ENCODE results near the gene CYB5A.

The CYB5A gene

DNA sequence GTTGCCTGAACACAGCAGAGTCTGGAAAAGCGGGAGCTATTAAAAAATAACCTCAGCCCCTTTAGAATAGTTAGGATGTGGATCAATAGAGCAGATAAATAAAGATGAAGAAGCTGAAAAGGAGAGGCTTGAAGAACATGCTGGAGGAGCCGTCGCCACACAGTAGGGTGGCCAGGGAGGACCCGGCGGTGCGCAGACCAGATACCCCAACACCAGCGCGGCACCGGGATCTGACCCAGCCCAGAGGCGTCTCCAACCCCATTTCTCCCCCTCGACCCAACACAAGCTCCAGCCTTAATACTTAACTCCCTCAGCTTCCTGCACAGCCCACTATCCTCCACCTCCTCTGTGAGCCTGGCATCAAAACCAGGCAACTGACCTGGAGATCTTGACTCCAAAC, 16.0 kb downstream of the CYB5A start:
- no peak for FAIRE-seq

DNA sequence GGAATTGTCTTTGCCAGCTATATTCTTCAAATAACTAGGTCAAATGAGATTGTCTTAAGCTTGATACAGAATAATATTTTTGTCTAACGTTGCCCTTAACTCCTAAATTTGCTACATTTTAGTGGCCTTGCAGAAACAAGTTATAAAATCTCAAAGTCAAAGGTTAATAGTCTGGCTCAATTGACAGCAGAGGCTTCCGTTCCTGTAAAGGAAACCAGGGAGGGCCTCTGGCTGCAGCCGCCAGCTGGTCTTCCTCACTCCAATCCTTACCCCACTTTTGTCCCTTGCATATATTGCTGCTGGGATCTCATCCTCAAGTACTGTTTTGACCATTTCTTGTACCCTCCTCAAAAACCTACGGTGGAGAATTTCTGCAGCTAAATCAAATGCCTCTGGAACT, 17.1 kb downstream of the CYB5A start:
- no peak for FAIRE-seq

DNA sequence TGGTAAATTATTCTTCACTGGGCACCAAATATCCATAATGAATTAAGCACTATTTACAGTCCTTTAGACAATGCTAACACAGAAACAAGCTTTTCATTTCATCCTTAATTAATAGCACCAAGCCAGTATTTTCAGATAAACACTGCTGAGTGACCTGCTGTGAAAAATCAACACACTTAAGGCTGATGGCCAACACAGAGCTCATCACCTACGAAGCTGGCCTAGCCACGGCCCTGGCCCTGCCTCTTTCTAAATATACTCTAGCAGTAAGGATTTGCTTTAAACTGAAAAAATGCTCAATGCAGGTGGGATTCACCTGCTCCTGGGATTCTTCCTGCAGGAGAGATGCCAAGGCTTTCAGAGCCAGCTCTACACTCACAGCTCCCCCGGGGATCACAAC, 18.4 kb downstream of the CYB5A start:
- FAIRE-seq: no peak

DNA sequence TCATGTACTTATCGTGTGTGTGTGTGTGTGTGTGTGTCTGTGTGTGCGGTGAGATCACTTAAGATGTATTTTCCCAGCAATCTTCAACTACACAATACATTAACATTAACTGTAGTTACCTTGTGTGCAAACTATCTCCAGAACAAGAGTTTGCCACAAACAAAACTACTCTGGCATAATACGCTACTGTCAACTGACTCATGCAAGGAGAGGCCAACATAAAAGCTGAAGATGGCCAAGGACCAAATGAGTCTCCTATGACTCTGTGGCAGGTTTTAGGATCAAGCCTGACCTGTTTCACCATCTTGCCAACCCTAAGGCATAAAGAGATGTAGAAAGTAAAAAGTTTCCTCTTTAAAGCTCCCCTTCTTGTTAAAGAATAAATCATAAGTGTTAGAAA, 20.1 kb downstream of the CYB5A start:
- FAIRE-seq: no peak

DNA sequence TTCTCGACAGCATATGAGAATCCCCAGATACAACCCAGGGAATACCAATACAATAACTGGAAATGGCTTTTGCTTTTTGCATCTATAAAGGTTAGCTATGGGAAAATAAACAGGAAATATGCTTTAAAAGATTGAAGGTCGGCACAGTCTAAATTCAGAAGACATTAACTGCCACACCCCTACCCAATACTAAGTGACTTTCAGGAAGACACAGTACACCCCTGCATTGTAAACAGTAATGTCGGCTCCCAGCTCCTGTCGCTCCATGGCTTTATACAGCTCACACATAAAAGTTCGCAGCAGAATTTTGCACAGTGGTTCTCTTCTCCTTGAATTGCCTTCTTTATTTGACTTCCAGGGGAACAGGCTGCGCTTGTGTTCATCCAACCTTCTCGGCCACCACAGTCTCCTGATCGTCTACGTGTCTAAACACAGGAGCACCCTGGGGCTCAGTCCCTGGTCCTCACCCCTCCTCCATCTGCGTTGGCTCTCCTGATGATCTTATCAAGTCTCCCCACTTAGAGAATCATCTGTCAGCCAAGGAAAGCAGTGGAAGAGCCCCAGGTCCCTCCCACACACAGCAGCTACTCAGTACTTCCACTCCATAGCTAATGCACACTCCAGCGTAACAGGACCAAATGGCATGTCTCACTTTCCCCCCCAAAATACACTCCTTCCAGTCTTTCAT, 22.7 kb downstream of the CYB5A start:
- FAIRE-seq: no peak

DNA sequence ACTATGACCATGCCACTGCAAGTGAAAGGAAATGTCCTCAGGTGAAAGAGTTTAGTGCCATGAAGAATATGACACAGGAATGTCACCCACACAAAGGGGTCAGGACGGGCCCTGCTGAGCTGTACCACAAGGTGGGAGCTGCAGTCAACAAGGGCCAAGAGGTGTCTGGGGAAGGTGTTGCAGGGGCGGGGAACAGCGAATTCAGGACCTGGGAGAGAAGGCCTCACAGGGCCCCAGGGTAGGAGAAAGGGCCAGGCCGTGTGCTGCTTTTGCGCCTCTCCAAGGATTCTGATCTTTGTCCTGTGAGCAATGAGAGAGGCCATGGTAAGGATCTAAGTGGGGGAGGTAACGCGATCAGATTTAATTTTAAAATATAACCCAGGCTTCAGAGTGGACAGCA, 23.6 kb downstream of the CYB5A start:
- no peak for FAIRE-seq

DNA sequence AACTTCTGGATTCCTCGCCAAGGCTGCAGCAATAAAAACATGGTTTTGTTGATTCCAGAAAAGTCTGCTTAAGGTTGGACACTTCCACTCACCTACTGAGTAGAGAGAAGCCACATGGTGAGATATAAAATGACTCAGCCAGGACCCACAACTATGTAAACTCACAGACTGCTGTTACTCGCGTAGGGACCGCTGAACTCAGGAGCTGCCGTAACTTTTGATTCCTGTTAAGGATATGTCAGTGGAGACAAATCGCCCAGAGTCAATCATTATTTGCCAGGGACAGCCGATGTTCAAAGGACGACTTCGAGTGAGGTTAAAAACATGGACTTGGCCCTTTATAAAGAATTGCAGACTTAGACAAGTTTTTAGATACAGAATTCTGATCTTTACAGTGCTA, 25.6 kb downstream of the CYB5A start:
- no peak for FAIRE-seq

DNA sequence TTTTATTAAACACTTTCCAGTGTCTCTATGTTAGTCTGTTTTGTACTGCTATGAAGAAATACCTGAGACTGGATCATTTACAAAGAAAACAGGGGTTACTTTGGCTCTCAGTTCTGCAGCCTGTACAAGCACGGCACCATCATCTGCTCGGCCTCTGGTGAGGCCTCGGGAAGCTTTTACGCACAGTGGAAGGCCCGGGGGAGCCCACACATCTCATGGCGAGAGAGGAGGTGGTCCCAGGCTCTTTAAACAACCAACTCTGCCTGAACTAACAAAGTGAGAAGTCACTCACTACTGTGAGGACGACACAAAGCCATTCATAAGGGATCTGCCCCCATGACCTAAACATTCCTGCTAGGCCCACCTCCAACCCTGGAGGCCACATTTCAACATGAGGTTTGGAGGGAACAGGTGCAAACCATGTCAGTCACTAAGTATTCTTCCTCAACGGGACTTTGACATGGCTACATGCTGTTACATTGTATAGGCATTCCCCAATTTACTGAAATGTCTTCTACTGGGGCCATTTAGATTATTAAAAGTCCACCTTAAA, 26.1 kb downstream of the CYB5A start:
- no peak for FAIRE-seq

DNA sequence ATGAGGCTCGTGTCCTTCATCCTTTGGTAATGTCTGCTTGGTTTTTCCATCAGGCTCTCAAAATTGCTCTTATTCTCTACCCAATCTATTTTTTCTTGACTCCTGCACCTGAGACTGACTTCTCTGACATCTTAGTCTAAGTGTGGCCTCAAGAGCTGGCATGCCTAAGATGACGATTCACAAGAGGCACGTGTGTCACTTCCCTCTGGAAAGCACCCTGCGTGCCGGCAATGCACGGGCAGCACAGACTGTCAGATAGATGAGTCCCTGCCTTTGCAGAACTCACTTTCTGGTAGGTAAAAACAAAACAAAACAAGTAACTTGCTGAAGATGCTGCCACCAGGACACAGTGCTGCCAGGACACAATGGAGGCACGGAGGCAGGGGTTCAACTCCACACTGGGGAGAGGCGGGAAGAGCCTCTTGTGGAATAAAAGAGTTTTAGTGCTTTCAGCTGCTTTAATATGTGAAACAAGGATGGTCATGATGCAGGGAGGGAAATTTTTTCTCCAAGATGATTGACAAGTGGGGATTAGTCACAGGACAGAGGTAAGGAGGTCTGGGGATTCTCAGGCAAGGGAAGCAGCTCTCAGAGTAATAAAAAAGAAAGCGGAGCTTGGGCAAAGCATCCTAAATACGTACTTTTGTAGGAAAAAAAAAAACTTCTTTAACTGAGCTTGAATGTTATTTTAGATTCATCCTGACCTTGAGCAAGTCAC, 27.3 kb downstream of the CYB5A start:
- FAIRE-seq: no peak

DNA sequence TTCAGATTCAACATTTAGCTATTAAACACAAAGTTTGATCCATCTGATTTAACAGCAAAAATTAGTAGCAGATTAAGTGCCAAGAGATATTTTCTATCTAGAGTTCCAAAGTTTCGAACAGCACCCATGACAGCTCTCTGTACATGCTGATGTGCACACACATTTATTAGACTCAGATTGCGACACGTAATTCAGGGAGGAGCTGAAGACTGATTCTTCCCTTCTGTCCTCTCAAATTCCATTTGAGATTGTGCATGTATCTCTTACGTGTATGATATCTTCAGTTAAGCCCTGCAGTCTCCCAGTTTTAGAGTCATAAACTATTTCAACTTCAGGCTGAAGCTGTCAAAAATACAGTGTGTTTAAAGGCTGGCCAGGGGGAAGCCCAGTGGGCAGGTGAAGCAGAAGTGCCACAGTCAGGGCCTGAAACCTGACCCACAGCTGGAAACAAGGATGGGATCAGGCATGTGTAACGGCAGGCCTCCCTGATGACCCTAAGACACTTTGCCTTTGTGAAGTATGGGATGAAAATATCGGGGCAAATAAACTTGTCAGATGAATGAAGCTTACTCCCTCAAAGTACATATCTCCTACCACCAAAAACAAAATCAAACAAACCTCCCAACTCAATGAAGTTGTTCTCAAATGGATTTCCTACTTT, 30.6 kb downstream of the CYB5A start:
- FAIRE-seq: no peak

DNA sequence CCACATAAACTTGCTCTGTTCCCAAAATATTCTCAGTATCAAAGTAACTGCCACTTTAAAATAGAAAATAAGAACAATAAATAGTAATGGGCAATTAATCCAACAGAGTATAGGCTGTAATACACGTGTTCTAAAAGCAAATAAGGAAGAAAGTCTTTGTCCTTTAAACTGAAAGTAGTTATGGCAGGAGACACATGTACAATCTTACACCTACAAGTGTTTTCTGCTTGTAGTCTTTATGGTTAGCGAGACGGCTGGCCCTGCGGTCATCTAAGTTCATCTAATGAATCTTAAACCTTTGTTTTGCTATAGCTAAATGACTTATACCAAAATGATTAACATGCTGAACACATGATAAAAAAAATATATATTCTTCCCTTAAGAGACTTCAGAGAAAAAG, 32.4 kb downstream of the CYB5A start:
- FAIRE-seq: no peak

DNA sequence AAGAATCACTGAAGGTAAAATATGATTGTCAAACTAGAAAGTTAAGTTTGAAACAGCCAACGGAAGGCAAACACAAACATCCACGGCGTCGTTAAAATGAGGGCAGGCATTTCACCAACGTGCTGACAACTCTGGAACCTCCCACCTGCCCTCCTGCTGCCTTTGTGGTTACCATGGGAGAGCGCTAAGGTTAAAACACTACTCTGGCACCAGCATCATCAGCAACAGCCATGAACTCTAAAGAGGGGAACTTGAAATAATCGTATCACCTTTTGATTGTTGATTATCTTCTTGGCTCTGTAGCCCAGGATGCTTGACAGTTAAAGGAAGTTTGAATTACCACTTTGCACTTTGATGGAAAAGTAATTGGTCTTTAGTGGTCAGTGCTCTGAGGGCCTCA, 34.7 kb downstream of the CYB5A start:
- FAIRE-seq: no peak

DNA sequence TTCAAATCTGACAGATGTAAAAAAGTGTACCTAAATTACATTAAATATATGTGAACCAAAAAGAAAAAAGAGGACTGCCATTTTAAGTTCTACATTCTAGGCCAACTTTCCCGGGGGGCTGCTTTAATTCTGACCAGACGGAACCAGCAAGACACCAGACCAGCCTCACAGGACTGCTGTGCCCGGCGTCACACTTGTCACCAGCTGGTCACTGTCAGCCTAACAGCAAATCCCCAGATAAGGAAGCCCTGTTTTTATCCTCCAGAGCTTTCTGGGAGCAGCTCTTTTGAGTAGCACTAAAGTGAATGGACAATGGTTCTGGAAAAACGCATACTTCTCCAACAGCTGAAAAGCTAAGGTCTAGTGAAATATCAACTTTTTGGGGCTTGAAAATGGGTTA, 35.6 kb downstream of the CYB5A start:
- no peak for FAIRE-seq

DNA sequence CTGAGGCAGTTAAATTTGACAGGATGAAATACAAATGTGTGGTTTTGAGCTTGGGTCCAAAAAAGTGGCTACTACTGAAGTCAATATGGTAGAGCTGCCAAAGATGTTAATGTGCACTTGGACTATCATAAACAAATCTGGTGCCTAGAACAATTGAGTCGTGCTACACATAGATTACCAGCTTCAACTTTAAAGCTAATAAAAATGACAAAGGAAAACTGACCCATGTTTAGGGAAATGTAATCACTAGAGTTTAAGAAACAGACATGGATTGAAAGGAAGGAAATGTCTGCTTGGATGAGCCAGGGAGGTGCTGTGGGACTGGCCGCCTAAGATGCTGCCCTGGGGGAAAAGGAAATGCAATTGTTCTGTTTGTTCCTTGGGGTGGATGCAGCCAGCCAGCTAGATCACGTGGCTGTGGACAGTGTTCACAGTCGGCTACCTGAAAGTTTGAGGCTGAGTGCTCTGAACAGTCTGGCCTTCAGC, 36.6 kb downstream of the CYB5A start:
- FAIRE-seq: no peak

DNA sequence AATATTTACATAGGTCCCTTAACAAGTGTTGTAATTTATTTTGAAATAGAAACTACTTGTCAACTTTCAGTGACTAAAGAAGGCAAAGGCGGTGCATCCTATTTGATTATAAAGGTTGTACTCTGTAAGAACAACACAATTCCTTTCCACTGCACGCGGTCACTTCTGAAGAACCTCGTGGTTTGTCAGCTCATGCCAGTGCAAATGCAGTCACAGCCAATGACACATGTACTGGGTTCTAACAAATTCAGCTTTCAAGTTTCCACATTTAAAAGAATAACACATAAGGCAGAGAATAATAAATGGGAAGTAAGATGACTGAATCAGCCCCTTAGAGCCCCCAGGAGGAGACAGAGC, 39.7 kb downstream of the CYB5A start:
- no peak for FAIRE-seq

DNA sequence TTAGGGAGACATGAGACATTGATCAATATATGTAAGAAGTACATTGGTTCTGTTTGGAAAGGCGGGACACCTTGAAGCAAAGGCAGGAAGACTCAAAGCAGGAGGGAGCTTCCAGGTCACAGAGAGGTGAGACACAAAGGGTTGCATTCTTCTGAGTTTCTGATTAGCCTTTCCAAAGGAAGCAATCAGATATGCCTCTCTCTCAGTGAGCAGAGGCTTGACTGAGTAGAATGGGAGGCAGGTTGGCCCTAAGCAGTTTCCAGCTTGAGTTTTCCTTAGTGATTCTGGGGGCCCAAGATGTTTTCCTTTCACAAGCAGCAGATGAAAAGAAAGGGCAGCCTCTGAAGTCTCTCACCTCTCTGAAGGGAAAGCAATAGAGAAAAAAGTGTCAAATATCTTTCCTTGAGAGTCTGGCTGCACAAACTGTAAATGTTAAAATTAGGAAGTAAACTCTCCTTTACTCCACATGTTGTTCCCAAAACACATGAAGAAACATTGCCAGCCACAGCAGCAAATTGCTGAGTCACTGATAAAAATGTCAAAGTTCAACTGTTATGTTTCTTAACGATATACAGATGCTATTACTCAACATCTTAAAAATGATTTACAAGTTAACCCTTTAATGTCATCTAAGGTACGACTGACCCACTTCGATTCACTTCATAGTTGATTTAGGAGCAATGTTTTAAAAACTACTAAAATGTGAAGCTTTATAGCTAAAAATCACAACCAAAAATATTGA, 40.3 kb downstream of the CYB5A start:
- no peak for FAIRE-seq

DNA sequence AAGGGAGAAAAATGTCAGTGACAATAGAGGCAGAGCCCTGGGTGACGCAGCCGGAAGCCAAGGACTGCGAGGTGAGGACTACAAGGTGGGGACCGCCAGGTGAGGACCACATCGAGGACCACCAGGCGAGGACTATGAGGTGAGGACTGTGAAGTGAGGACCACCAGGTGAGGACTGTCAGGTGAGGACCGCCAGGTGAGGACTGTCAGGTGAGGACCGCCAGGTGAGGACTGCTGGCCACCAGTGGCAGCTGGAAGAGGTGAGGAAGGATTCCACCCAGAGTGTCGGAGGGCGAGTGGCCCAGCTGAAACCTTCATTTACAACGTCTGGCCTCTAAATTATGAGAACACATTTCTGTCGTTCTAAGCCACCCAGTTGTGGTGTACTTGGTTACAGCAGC, 41.6 kb downstream of the CYB5A start:
- no peak for FAIRE-seq

DNA sequence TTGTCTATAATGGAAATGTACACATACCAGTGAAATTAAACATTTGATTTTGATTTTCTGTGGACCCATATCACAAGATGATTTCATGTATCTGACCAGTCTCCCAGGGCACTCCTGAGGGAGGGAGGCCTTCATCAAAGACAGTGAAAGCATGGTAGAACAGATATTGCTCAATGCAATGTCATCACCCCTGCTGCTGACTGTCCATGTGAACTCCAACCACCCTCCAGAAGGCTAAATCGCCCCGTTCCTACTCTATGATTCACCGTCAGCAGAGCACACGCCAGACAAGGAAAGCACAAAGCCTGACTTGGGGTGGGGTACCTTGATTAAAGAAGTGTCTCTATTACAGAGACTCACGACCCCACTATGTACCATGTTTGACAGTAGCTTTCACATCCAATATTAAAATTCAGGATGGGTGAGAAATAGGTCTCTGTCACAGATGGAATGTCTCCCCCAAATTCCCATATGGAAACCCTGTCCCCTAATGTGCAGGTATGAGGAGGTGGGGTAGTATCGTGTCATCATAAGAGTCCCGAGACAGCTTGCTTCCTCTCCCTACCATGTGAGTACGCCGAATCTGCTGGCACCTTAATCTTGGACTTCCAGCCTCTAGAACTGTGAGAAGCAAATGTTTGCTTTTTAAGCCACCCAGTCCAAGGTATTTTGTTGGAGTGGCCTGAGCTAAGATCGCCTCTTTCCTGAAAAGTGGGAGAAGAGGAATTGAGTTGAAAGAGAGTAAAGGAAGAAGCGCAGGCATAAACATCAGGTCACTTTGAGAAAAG, 42.4 kb downstream of the CYB5A start:
- FAIRE-seq: no peak

DNA sequence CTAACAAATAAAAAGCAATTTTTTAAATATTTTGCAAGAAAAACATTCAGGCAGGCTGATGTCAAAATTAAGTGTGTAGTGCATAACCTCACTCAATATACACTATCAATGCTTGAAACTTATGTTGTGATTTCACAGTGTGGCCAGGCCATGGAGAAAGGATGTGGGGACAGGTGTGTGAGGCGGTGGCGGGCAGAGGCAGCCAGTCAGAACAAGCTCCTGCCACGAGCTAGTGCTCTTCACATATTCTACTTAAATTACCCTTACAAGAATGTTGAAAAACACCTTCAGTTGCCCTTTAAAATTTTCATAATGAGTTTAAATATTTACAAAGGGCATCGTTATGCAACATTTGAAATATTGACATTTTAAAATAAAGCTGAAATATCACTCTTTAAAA, 43.2 kb downstream of the CYB5A start:
- no peak for FAIRE-seq

DNA sequence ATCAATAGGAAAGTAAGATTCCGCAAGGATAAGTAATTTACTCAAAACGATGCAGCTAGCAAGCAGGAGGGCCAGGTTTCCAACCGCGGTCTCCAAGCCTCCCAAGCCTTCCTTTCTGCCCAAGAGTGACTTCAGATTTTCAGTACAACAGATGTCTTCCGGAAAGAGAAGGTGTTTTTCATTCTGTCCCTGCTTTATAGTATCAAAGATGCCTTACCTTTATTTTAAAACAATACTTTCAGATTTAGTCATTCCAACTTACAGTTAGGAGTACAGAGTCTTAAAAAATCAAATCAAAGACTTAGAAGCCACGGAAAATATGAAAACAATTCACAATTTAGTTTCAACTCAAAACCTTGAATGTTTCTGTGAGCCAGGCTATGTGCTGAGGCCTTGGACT, 43.6 kb downstream of the CYB5A start:
- FAIRE-seq: no peak

DNA sequence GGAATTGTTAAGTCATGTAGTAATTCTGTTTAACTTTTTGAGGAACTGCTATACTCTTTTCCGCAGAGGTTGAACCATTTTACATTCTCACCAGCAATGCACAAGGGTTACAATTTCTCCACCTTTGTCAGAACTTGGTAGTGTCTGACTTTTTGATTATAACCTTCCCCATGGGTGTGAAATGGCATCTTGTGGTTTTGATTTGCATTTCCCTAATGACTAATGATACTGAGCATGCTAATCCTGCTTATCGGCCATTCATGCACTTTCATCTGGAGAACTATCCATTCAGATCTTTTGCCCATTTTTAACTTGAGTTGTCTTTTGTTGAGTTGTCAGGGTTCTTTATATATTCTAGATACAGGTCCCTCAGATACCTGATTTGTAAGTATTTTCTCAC, 47.2 kb downstream of the CYB5A start:
- FAIRE-seq: no peak

DNA sequence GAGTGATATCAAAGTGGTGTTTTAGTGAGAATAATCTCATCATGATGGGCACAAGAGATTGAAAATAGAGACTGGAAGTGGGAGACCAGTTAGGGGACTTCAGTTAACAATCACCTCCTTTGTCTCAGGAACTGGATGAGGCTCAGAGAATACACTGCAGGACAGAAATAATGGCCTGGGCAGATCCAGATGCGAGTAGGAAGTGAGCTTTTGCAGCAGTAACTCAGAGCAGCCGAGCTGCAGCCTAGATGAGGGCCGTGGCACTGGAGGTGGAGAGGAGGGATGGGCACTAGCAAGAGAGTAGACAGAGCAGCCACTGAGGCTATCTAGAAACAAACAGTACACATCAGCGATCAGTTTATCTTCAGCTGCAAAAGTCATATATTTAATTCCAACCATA, 48.6 kb downstream of the CYB5A start:
- no peak for FAIRE-seq

All from TTC549 (cell line).